HG02885 (cell line): ENCODE measurements around the gene ANO7.

Experiments used
- ATAC-seq: cut with Tn5 transposase; IDR thresholded peaks from one replicate; pipeline ENCODE4 v1.9.1; 2021; ENCODE audit warnings: mild to moderate bottlenecking; ENCODE audit not compliant: unreplicated experiment, poor library complexity

The ANO7 gene

DNA sequence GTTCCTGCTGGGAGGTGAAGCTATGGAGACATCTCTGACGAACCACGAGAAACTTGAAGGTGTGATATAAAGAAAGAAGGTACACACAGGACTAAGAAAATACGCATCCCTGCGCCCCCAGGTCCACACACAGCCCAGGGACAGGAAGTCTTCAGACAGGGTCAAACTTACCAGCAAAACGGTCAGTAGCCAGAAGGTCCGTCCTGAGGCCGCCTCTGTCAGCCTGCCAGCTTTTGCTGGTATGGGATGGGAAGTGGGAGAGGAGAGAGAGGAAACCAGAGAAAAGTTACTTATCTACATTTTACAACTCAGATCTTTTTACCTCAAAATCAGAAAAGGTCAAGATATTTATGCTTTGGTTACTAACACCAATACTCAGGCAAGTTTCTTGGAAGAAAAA is 79.8 kb downstream of the ANO7 start:
- no peak for ATAC-seq

DNA sequence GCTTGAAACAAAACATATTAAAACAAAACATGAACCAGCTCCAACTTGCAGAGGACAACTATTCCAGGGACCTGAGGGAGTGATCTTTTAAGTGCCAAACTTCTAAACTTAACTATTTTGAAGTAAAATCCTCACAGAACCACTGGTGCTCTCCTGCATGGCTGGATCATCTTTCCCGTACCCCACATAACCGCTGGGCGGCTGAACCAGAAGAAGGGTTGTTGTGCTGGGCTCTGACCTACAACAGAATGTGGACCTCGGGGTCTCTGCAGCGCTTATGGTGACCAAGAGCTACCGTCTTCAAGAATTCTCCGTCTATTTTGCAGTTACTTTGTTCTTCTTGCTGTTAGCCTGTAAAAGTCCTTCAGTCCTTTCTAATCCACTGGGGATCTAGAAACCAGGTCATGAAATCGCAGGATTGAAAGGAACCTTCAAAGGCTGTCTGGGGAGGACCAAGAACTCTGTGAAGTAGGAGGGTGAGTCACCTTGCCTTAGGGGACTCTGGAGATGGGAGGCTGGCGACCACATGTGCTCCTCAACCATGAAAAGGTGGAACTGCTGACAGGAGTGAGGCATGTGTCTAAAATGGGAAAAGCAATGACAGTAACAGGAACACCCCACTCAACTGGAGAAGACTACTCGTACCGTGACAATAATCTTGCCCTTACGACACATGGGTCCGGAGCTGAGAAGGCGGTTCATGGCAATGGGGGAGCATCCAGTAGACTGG is 80.4 kb downstream of the ANO7 start:
- no peak for ATAC-seq

GRCh38 chr2:241269707-241270520 is 81.4 kb downstream of the ANO7 start:
- ATAC-seq: no peak

DNA sequence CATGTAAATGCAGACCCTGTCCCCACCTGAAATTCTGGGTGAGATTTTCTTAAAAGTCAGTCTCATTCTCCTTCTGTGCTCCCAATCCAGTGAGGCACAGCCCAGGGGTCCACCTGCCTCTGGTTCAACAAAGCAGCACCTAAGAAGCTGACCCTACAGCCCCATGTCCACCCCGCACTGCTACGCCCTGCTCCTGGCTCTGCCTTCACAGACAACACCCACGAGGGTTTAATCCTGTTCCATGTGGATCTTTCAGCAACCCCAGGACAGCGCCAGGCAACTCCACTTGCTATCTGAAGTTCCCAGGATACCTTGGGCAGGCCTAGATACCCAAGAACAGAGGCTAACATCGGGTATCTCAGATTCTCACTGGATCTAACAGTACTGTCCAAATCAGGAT is 82.1 kb downstream of the ANO7 start:
- ATAC-seq: no peak

- peak; percentile 47 for ATAC-seq
Measured at GRCh38 chr2:241271706-241272302, 83.3 kb downstream of the ANO7 start.

DNA sequence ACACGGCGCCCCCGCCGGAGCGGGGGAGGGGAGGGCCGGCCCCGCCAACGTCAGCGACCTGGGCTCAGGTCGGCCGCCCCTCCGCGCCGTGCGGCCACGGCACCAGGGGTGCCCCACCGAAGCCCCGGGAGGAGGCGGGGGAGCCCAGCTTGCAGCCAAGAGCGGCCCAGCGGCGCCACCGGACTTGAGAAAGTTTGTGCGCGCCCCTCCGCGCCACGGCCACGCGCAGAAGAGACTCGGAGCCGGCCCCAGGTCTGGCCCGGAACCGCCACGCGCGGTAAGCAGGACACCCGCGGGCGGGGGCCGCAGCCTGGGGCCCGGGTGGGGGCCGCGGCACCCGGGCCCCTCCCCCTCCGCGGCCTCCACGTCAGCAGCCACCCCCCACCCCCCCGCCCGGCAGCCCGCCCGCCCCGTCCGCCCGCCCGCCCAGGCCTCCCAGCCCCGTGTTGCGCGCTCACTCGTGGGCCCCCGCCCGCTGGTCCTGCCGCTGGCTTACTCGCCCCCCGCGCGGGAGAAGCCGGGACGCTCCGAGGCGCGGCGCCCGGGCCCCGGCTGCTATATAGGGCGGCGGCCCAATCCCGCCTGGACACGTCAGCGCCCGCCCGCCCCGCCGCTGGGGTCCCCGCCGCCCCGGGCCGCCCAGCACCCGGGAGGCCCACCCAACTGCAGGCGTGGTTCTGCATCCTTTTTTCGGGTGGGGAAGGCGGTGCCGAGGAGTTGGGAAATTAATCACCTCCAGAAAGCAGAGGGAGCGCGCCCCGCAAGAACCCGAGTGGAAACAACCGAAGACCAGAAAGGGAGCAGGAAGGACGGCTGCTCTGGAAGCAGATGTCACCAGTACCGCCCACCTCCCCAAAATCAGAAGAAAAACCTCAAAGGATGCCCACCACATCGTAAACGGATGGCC is 84.1 kb downstream of the ANO7 start:
- ATAC-seq: peak; percentile 64

GRCh38 chr2:241273210-241274020 is 84.9 kb downstream of the ANO7 start:
- no peak for ATAC-seq

DNA sequence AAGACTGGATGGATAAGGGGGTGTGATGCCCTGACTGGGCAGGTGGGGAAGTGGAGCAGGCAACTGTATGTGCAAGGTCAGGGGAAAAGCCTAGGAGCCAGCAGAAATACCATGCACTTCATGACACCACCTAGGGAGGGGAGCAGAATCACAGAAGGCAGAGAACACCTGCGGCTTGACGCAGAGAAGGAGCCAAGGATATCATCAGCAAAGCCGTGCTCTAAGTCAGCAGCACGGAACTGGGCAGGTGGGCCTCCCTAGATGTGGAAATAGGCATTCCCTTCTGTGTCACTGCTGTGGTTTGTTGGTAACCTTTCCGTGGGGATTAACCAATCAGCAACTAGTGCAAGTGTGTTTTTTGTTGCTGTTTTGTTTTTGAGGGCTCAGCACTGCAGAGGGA is 85.7 kb downstream of the ANO7 start:
- no peak for ATAC-seq
